Tibial artery (tissue), 4 donors: ENCODE results near the gene TCP11L2.
A peak's percentile ranks its signal among the peaks of the same experiment; 100 is the strongest.

Experiments used
- DNase-seq, 2 donors: peaks; one replicate each; pipeline ENCODE4 v3.0.0-alpha.2; 2019
- H3K27ac ChIP-seq, 2 donors: fragments of 200-600 bp; sonication (generic) in 1 of 2; 1 replicate in 1 of 2; 2 replicates in 1 of 2; pipeline ENCODE4 v1.5.1; 2018 to 2019; ENCODE audit warnings: mild to moderate bottlenecking in 1 of 2
- H3K27me3 ChIP-seq, 2 donors: fragments of 200-600 bp; sonication (generic) in 1 of 2; one replicate each; pipeline versions ENCODE4 v1.5.1 to v1.6.0; 2016 to 2019
- H3K36me3 ChIP-seq, 3 donors: fragments of 200-600 bp; sonication (generic) in 2 of 3; one replicate each; pipeline ENCODE4 v1.5.1; 2016 to 2019; ENCODE audit warnings: mild to moderate bottlenecking in 2 of 3
- H3K4me1 ChIP-seq, 4 donors: fragments of 200-600 bp; sonication (generic) in 2 of 4; 1 replicate in 3 of 4; 2 replicates in 1 of 4; pipeline ENCODE4 v1.5.1; 2016 to 2019
- H3K4me3 ChIP-seq, 2 donors: fragments of 200-600 bp; sonication (generic) in 1 of 2; 1 replicate in 1 of 2; 2 replicates in 1 of 2; pipeline ENCODE4 v1.5.1; 2018 to 2019; ENCODE audit warnings: mild to moderate bottlenecking in 2 of 2
- H3K9me3 ChIP-seq, 3 donors: fragments of 200-600 bp; sonication (generic) in 1 of 3; one replicate each; pipeline ENCODE4 v1.5.1; 2016 to 2019
- CTCF ChIP-seq, 2 experiments: fragments of 200-600 bp in 1 of 2; fragments of 450-650 bp in 1 of 2; IDR thresholded peaks; one replicate each; pipeline ENCODE4 v1.5.1; 2017 to 2019; ENCODE audit warnings: antibody characterized with exemption in 2 of 2, mild to moderate bottlenecking in 1 of 2, moderate library complexity in 1 of 2
- intact Hi-C: fragments of 100-400 bp; cut with DNase I; formaldehyde crosslinking; loops from one replicate; pipeline ENCODE4 v1.15.0; 2023; ENCODE audit warnings: low total_unique reads

Gene TCP11L2

DNA sequence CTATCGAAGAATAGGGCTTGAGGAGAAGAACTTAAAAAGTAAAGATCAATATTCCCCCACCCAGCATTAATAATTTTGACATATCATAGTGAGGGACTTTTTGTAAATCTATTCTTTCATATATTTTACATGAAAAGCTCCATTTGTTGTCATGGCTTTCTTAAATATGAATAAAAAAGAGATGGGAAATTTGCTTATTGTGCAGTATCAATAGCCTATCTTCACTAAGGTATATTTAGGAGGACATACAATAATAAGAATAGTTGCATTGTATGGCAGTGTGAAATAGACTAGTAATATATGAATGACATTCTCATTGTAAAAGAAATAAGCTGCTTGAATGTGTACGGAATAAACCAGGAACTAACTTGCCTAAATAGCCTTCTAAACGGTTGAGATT, 5.5 kb upstream of the TCP11L2 start:
- Histone ChIP-seq H3K9me3 (no peaks in the 10 kb centered on the region), H3K27ac (no peak overlapping the region), H3K27me3 (no peaks in the 10 kb centered on the region), H3K4me1 (peaks cover 4 to 17% (median 10%) of the 10 kb centered on the region in 4 donors), H3K36me3 (no peaks in the 10 kb centered on the region), H3K4me3 (no peak overlapping the region)
- DNase-seq, result no peak
- TF ChIP-seq CTCF (IDR thresholded peaks at IDR 0.05), result no peak
- intact Hi-C loops, result no loop called here

DNA sequence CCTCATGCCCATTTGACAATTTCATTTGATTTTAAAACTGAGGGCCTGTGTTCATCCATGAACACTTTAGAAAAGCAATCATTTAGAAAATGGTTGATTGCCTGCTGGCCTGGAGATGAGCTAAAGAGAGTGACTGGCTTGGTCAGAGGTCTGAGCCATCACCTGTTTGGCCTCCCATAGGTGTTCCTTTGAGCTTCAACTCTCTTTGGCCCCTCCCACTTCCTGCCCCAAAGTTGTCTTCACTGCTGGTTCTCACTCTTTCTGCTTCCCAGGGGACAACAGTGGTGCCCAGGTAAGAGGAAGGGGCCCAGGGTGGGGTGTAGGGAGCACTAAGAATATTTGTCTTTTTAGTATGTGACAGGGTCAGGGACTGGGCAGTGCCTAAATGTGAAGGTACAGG, 4.9 kb upstream of the TCP11L2 start:
- Histone ChIP-seq H3K27ac (no peak overlapping the region), H3K27me3 (no peaks in the 10 kb centered on the region), H3K9me3 (no peaks in the 10 kb centered on the region), H3K4me3 (no peak overlapping the region), H3K4me1 (peaks cover 4 to 17% (median 10%) of the 10 kb centered on the region in 4 donors), H3K36me3 (no peaks in the 10 kb centered on the region)
- intact Hi-C loops, result no loop called here
- DNase-seq, result no peak
- no peak for TF ChIP-seq CTCF (IDR thresholded peaks at IDR 0.05)

DNA sequence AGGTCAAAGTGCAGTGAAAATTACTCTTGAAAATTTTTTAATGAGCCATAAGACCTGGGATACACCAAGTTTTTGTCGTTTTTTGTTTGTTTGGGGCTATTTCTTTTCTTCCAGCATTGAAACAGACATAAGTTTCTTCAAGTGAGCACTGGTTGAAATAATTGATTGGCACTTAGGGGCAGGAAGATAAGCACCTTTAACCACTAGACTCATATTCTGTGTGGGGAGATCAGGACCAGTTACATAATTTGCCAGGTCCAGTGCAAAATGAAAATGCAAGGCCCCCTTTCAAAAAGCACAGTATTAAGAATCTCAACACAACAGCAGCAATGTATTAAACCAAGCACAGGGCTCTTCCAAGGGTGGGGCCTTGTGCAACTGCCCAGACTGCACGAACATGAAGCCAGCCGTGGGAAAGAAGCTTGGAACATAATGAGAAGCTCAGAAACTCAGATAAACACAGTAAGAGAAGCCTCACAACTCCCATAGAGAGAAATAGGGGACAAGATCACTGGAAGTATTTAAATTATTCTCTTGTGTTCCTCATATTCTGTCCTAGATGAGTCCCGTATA, 3.2 kb upstream of the TCP11L2 start:
- Histone ChIP-seq H3K36me3 (no peaks in the 10 kb centered on the region), H3K4me1 (peaks cover 4 to 24% (median 17%) of the 10 kb centered on the region in 4 donors), H3K27ac (peak overlapping the region; percentile 20 to 88), H3K9me3 (no peaks in the 10 kb centered on the region), H3K27me3 (no peaks in the 10 kb centered on the region), H3K4me3 (no peak overlapping the region)
- intact Hi-C loops, result no loop called here
- peak in 1 of 2 donors; percentile 30 for DNase-seq
- TF ChIP-seq CTCF (IDR thresholded peaks at IDR 0.05), result no peak

DNA sequence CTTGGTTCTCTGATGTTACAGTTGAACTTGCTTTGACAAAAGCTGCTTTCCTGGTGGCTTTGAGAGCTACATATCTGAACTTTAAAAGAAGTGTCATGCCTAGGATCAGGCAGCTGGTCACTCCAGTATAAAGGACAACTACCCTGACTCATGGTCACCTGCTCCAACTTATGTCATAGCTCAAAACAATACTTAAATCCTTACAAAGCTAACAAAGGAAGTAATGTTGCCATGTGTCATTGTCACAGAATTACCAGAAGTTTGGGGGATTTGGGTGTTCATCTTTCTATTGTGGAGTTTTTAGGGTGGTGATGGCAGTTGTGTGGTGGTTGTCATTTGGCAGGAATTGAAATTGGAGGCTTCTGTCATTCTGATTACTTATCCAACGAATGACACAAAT, 1.8 kb upstream of the TCP11L2 start:
- DNase-seq, result no peak
- Histone ChIP-seq H3K27ac (peak overlapping the region; percentile 88 to 97), H3K36me3 (no peaks in the 10 kb centered on the region), H3K9me3 (no peaks in the 10 kb centered on the region), H3K4me3 (no peak overlapping the region), H3K27me3 (no peaks in the 10 kb centered on the region), H3K4me1 (peaks cover 4 to 38% (median 24%) of the 10 kb centered on the region in 4 donors)
- intact Hi-C loops, result loop anchor here (10.0 kb wide), 1 partner anchor 54 kb away; the partner anchor contains the start of gene POLR3B
- TF ChIP-seq CTCF (IDR thresholded peaks at IDR 0.05), result no peak

GRCh38 chr12:106301241-106301610, 1.3 kb upstream of the TCP11L2 start:
- Histone ChIP-seq H3K9me3 (no peaks in the 10 kb centered on the region), H3K36me3 (no peaks in the 10 kb centered on the region), H3K27ac (peak overlapping the region; percentile 88 to 97), H3K27me3 (no peaks in the 10 kb centered on the region), H3K4me1 (peaks cover 4 to 41% (median 24%) of the 10 kb centered on the region in 4 donors), H3K4me3 (peak overlapping the region; percentile 81 to 97)
- intact Hi-C loops, result loop anchor here (10.0 kb wide), 1 partner anchor 54 kb away; the partner anchor contains the start of gene POLR3B
- TF ChIP-seq CTCF (IDR thresholded peaks at IDR 0.05), result no peak
- DNase-seq, result no peak
